Measurements from ENCODE around the gene CDH4. TPM values are rescaled to one million over a fixed set of nuclear protein-coding genes. Genes with fewer than 3 reads are reported as not detected.

Gene CDH4
- total and polyA plus RNA-seq, 2 of the 8 experiments (the other 6 are each of a cell fraction or from before 2014, with no cell fraction given): 4.3 to 7.9 TPM

DNA sequence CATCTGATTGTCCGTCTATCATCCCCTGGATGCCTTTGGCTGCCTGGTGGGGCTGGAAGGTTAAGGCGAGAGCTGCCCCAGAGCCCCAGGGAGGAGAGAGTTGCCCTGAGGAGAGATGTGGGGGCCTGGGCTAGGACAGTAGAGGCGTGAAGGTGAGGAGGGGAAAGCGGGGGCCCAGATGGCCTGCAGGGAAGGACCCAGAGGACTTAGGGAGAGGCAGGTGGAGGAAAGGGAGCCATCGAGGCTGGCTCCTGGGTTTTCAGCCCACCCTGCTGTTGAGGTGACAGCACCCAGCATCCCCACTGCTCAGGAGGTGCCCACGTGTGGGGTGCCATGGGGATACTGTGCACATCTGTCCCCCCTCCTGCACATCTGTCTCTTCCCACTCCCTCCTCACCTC lies 539.9 kb downstream of the CDH4 start (continued):
- TF ChIP-seq NANOG (IDR thresholded peaks at IDR 0.05; ENCODE audit: insufficient read depth, low read depth, low read length, poor library complexity, severe bottlenecking) (no peak), PHF8 (conservative IDR thresholded peaks at IDR 0.05; ENCODE audit: low read depth, low read length) (no peak), BCL11A (IDR thresholded peaks at IDR 0.05; ENCODE audit: low read depth in 2 of 2, low read length in 2 of 2) (no peak)

Data from H1 (cell line).